SU-DHL-6 (cell line): ENCODE data around the gene SELENOV.

Experiments used
- H2AFZ ChIP-seq: fragments of 200-600 bp; sonication (generic); 2 replicates; pipeline ENCODE4 v1.6.1; 2014; ENCODE audit warnings: low read depth, mild to moderate bottlenecking, moderate library complexity, mixed read lengths, antibody characterized with exemption, low read length; ENCODE audit not compliant: severe bottlenecking
- H3F3A ChIP-seq: fragments of 200-600 bp; shearing (Covaris generic); 2 replicates; pipeline ENCODE4 v1.6.0; 2016; ENCODE audit warnings: antibody characterized with exemption, mild to moderate bottlenecking; ENCODE audit not compliant: insufficient read depth
- H3K27ac ChIP-seq: fragments of 200-600 bp; sonication (generic); 2 replicates; pipeline ENCODE4 v1.5.1; 2016; ENCODE audit warnings: low read depth, mild to moderate bottlenecking, low read length, moderate library complexity, mixed read lengths
- H3K27me3 ChIP-seq: fragments of 200-600 bp; sonication (generic), shearing (Covaris generic); 2 replicates; pipeline ENCODE4 v1.6.0; 2014; ENCODE audit warnings: mild to moderate bottlenecking, low read length
- H3K36me3 ChIP-seq: fragments of 200-600 bp; sonication (generic); 2 replicates; pipeline ENCODE4 v1.6.1; 2014; ENCODE audit warnings: mild to moderate bottlenecking, low read length, mixed read lengths
- H3K4me2 ChIP-seq: fragments of 300-600, 200-600 bp; shearing (Covaris generic), sonication (generic); 2 replicates; pipeline ENCODE4 v1.6.0; 2014; ENCODE audit warnings: low read length, low read depth, mild to moderate bottlenecking; ENCODE audit not compliant: poor library complexity, severe bottlenecking
- H3K4me3 ChIP-seq: fragments of 200-600 bp; sonication (generic); 2 replicates; pipeline ENCODE4 v1.5.1; 2014; ENCODE audit warnings: antibody characterized with exemption, low read length, mild to moderate bottlenecking, mixed read lengths; ENCODE audit not compliant: insufficient read depth, poor library complexity, severe bottlenecking
- H3K79me2 ChIP-seq: fragments of 200-600 bp; sonication (generic); 2 replicates; pipeline ENCODE4 v1.6.1; 2014; ENCODE audit warnings: mild to moderate bottlenecking, low read length, moderate library complexity; ENCODE audit not compliant: insufficient read depth
- H3K9ac ChIP-seq: fragments of 200-600 bp; sonication (generic); 2 replicates; pipeline ENCODE4 v1.7.0; 2014; ENCODE audit warnings: mild to moderate bottlenecking, low read length
- H3K9me2 ChIP-seq: fragments of 200-600 bp; sonication (generic); replicated peaks from 2 replicates; pipeline ENCODE4 v1.6.1; 2014; ENCODE audit warnings: low read length; ENCODE audit not compliant: insufficient read depth
- H3K9me3 ChIP-seq: fragments of 200-600 bp; sonication (generic); 2 replicates; pipeline ENCODE4 v1.6.1; 2014; ENCODE audit warnings: low read length, mixed read lengths; ENCODE audit not compliant: insufficient read depth
- H4K20me1 ChIP-seq: fragments of 200-600 bp; sonication (generic); 2 replicates; pipeline ENCODE4 v1.6.1; 2014; ENCODE audit warnings: low read depth, mild to moderate bottlenecking, antibody characterized with exemption, low read length, moderate library complexity, mixed read lengths
- CTCF ChIP-seq: fragments of 200-600 bp; sonication (generic); IDR thresholded peaks from one replicate; pipeline ENCODE4 v1.5.1; 2017; ENCODE audit warnings: antibody characterized with exemption, mild to moderate bottlenecking, low read length, moderate library complexity; ENCODE audit not compliant: insufficient read depth, poor library complexity, severe bottlenecking
- EZH2phosphoT487 ChIP-seq: fragments of 200-600 bp; sonication (generic), shearing (Covaris generic); conservative IDR thresholded peaks from 2 replicates; pipeline ENCODE4 v1.6.1; 2018; ENCODE audit warnings: mild to moderate bottlenecking, antibody characterized with exemption, low read length, moderate library complexity, mixed read lengths

The SELENOV gene

GRCh38 chr19:39492788-39493187 lies 22.2 kb upstream of the SELENOV start:
- Histone ChIP-seq H3K9ac (no peak overlapping the region), H3K27me3 (no peaks in the 10 kb centered on the region), H3K27ac (no peak overlapping the region), H3K9me2 (no peaks in the 10 kb centered on the region), H3K4me2 (no peak overlapping the region), H3K4me3 (no peak overlapping the region), H2AFZ (no peak overlapping the region), H3K9me3 (no peaks in the 10 kb centered on the region), H3K79me2 (no peaks in the 10 kb centered on the region), H3K36me3 (no peaks in the 10 kb centered on the region), H3F3A (0 out of 2 replicates have a peak, but pooled peaks cover 3% of the 10 kb centered on the region), H4K20me1 (no peaks in the 10 kb centered on the region)
- TF ChIP-seq EZH2phosphoT487 = no peak
- TF ChIP-seq CTCF = no peak

- Histone ChIP-seq H3K79me2 (no peaks in the 10 kb centered on the region), H3K4me2 (no peak overlapping the region), H3K27me3 (no peaks in the 10 kb centered on the region), H3K4me3 (no peak overlapping the region), H3K9ac (no peak overlapping the region), H3K36me3 (no peaks in the 10 kb centered on the region), H2AFZ (no peak overlapping the region), H3K9me2 (no peaks in the 10 kb centered on the region), H3K27ac (no peak overlapping the region), H4K20me1 (no peaks in the 10 kb centered on the region), H3K9me3 (no peaks in the 10 kb centered on the region), H3F3A (0 out of 2 replicates have a peak, but pooled peaks cover 3% of the 10 kb centered on the region)
- TF ChIP-seq EZH2phosphoT487 = no peak
These were observed 20.3 kb upstream of the SELENOV start for GRCh38 chr19:39494661-39495060.

GRCh38 chr19:39496063-39496462 lies 18.9 kb upstream of the SELENOV start:
- Histone ChIP-seq H3F3A (0 out of 2 replicates have a peak, but pooled peaks cover 3% of the 10 kb centered on the region), H3K27me3 (no peaks in the 10 kb centered on the region), H3K9me2 (no peaks in the 10 kb centered on the region), H3K27ac (no peak overlapping the region), H3K79me2 (no peaks in the 10 kb centered on the region), H3K9me3 (no peaks in the 10 kb centered on the region), H3K4me3 (no peak overlapping the region), H3K9ac (no peak overlapping the region), H3K4me2 (no peak overlapping the region), H4K20me1 (no peaks in the 10 kb centered on the region), H2AFZ (no peak overlapping the region), H3K36me3 (no peaks in the 10 kb centered on the region)
- TF ChIP-seq EZH2phosphoT487 (no peak), CTCF (no peak)

- TF ChIP-seq EZH2phosphoT487 (no peak), CTCF (peak; percentile 33)
- H3K36me3 ChIP-seq = no peaks in the 10 kb centered on the region
- no peaks in the 10 kb centered on the region for H3K9me3 ChIP-seq
- H4K20me1 ChIP-seq = no peaks in the 10 kb centered on the region
- no peaks in the 10 kb centered on the region for H3K27me3 ChIP-seq
- no peaks in the 10 kb centered on the region for H3K9me2 ChIP-seq
- H3K4me3 ChIP-seq = no peak overlapping the region
- H3K27ac ChIP-seq = no peak overlapping the region
- no peak overlapping the region for H3K9ac ChIP-seq
- H3K79me2 ChIP-seq = no peaks in the 10 kb centered on the region
- H2AFZ ChIP-seq = no peak overlapping the region
- 0 out of 2 replicates have a peak, but pooled peaks cover 3% of the 10 kb centered on the region for H3F3A ChIP-seq
- H3K4me2 ChIP-seq = peak overlapping the region; percentile 42
These were observed 17.3 kb upstream of the SELENOV start for GRCh38 chr19:39497701-39497995.
